K562 (cell line): ENCODE measurements around the gene TNFAIP6. TPM values are rescaled to one million over a fixed set of nuclear protein-coding genes. Genes with fewer than 3 reads are reported as not detected.

Experiments
- ELF1 ChIP-seq: fragments of 200-800 bp; sonication (Bioruptor generic); IDR thresholded peaks from 2 replicates; pipeline ENCODE4 v1.6.1; 2016; ENCODE audit warnings: missing genetic modification characterization, missing compliant biosample characterization
- ETS2 ChIP-seq: IDR thresholded peaks from 2 replicates; pipeline ENCODE4 v1.6.1; 2016; ENCODE audit warnings: borderline replicate concordance, missing genetic modification characterization, mild to moderate bottlenecking, moderate library complexity, missing compliant biosample characterization; ENCODE audit not compliant: poor library complexity, severe bottlenecking
- MBD2 ChIP-seq: sonication (generic); IDR thresholded peaks from 2 replicates; pipeline ENCODE4 v1.6.1; 2016; ENCODE audit warnings: low read depth, borderline replicate concordance
- NFATC3 ChIP-seq: fragments of 450-650 bp; IDR thresholded peaks from 2 replicates; pipeline ENCODE4 v1.6.1; 2017; ENCODE audit warnings: mild to moderate bottlenecking
- PTTG1 ChIP-seq: fragments of 450-650 bp; IDR thresholded peaks from 2 replicates; pipeline ENCODE4 v1.6.1; 2016; ENCODE audit warnings: low read depth, mild to moderate bottlenecking, missing genetic modification characterization, missing compliant biosample characterization
- RUNX1 ChIP-seq: sonication (generic); IDR thresholded peaks from 2 replicates; pipeline ENCODE4 v1.6.1; 2016; ENCODE audit warnings: antibody characterized with exemption, low read depth
- ZNF124 ChIP-seq: sonication (generic); formaldehyde crosslinking; IDR thresholded peaks from 2 replicates; pipeline ENCODE4 v1.8.1; 2022; ENCODE audit warnings: missing genetic modification reagents
- ZNF764 ChIP-seq: fragments of 250-450 bp; sonication (Bioruptor Pico); IDR thresholded peaks from 2 replicates; pipeline ENCODE4 v1.4.0; 2020; ENCODE audit warnings: low read depth, mild to moderate bottlenecking, moderate library complexity
- polyA plus RNA-seq, 8 experiments: library from polyadenylated mRNA; depleted of rRNA in 4 of 8; stranded (reverse) in 5 of 8; unstranded in 3 of 8; fragments of >200 nt; fragmentation: Nextera tagmentation in 2 of 8; fragmentation: Illumina TruSeq in 1 of 8; extraction: Ambion mirVana in 2 of 8; extraction: Trizol in 1 of 8; gene quantifications; 2 replicates each; pipeline versions ENCODE4 v1.2.1 to v1.2.3, GENCODE V29; 2011 to 2014; ENCODE audit warnings: inconsistent platforms in 1 of 8, missing spikeins in 1 of 8
- total RNA-seq, 7 experiments: library from RNA; depleted of rRNA in 6 of 7; stranded (reverse); fragments of >200 nt in 6 of 7; fragmentation: Illumina TruSeq in 2 of 7; extraction: Trizol in 2 of 7; gene quantifications; 2 replicates each; pipeline versions ENCODE4 v1.2.1 to v1.2.3, GENCODE V29; 2011 to 2021; ENCODE audit warnings: low replicate concordance in 1 of 7
- TF ChIP-seq, protein P1 (sequence below): fragments of 450-650 bp; IDR thresholded peaks from 2 replicates; pipeline ENCODE4 v1.6.1; 2016; ENCODE audit warnings: low read depth
- TF ChIP-seq, protein P2 (sequence below): fragments of 150-350 bp; IDR thresholded peaks from 2 replicates; pipeline ENCODE4 v1.6.1; 2014; ENCODE audit warnings: low read depth, mild to moderate bottlenecking, low read length, borderline replicate concordance
- TF ChIP-seq, protein P3 (sequence below): fragments of 450-650 bp; IDR thresholded peaks from 2 replicates; pipeline ENCODE4 v1.6.1; 2016
- TF ChIP-seq, protein P4 (sequence below), 3 experiments: IDR thresholded peaks in 2 of 3; conservative IDR thresholded peaks in 1 of 3; 2 replicates each; pipeline ENCODE4 v1.5.1; 2011 to 2012; ENCODE audit warnings: low read length in 3 of 3, mild to moderate bottlenecking in 3 of 3, control low read depth in 2 of 3, improper control_type of control experiment in 1 of 3, inconsistent platforms in 1 of 3, low read depth in 1 of 3, mixed read lengths in 1 of 3, moderate library complexity in 1 of 3; ENCODE audit not compliant: insufficient read depth in 2 of 3

The TNFAIP6 gene
- total and polyA plus RNA-seq, 9 of the 15 experiments (the other 6 are each of a cell fraction or from before 2014, with no cell fraction given): 0.07 to 0.28 (median 0.08) TPM; not detected in 6

DNA sequence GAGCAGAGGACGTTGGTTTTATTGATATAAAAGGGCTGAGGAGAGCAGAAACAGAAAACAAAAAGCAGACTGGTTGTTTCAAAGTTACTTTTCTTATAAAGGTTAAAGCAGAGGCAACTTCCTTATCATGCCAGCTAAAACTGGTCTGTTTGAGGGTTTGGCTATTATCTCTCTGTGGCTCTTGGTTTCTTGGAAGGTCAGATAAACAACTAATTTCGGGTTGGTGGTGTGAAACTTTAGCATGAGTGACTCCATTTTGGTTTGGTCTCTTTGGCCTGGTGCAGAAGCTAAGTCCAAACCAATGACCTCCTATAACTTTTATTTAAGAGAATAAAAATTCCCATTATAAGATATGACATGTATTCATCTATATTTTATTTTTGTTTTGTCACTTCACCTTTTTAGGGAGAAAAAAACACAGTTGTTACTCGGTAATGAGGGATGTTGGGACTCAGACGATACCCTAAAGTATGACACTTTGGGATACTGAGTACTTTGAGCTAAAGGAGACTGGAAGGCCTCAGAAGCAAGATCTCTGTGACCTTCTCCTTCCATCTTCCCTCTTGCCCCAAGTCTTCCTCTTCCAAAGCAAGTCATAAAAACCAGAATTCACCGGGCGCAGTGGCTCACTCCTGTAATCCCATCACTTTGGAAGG lies 23.3 kb downstream of the TNFAIP6 start (continued):
- TF ChIP-seq, protein P1, sequence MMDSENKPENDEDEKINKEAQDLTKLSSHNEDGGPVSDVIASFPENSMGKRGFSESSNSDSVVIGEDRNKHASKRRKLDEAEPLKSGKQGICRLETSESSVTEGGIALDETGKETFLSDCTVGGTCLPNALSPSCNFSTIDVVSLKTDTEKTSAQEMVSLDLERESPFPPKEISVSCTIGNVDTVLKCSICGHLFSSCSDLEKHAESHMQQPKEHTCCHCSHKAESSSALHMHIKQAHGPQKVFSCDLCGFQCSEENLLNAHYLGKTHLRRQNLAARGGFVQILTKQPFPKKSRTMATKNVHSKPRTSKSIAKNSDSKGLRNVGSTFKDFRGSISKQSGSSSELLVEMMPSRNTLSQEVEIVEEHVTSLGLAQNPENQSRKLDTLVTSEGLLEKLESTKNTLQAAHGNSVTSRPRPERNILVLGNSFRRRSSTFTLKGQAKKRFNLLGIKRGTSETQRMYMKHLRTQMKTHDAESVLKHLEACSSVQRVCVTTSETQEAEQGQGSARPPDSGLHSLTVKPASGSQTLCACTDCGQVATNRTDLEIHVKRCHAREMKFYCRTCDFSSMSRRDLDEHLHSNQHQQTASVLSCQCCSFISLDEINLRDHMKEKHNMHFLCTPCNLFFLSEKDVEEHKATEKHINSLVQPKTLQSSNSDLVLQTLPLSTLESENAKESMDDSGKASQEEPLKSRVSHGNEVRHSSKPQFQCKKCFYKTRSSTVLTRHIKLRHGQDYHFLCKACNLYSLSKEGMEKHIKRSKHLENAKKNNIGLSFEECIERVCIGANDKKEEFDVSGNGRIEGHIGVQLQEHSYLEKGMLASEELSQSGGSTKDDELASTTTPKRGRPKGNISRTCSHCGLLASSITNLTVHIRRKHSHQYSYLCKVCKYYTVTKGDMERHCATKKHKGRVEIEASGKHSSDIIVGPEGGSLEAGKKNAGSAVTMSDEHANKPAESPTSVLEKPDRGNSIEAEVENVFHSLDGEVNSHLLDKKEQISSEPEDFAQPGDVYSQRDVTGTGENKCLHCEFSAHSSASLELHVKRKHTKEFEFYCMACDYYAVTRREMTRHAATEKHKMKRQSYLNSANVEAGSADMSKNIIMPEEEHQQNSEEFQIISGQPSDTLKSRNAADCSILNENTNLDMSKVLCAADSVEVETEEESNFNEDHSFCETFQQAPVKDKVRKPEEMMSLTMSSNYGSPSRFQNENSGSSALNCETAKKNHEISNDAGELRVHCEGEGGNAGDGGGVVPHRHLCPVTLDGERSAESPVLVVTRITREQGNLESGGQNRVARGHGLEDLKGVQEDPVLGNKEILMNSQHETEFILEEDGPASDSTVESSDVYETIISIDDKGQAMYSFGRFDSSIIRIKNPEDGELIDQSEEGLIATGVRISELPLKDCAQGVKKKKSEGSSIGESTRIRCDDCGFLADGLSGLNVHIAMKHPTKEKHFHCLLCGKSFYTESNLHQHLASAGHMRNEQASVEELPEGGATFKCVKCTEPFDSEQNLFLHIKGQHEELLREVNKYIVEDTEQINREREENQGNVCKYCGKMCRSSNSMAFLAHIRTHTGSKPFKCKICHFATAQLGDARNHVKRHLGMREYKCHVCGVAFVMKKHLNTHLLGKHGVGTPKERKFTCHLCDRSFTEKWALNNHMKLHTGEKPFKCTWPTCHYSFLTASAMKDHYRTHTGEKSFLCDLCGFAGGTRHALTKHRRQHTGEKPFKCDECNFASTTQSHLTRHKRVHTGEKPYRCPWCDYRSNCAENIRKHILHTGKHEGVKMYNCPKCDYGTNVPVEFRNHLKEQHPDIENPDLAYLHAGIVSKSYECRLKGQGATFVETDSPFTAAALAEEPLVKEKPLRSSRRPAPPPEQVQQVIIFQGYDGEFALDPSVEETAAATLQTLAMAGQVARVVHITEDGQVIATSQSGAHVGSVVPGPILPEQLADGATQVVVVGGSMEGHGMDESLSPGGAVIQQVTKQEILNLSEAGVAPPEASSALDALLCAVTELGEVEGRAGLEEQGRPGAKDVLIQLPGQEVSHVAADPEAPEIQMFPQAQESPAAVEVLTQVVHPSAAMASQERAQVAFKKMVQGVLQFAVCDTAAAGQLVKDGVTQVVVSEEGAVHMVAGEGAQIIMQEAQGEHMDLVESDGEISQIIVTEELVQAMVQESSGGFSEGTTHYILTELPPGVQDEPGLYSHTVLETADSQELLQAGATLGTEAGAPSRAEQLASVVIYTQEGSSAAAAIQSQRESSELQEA: no peak
- TF ChIP-seq ZNF124 (CRISPR knock-in tag): no peak
- TF ChIP-seq, protein P2, sequence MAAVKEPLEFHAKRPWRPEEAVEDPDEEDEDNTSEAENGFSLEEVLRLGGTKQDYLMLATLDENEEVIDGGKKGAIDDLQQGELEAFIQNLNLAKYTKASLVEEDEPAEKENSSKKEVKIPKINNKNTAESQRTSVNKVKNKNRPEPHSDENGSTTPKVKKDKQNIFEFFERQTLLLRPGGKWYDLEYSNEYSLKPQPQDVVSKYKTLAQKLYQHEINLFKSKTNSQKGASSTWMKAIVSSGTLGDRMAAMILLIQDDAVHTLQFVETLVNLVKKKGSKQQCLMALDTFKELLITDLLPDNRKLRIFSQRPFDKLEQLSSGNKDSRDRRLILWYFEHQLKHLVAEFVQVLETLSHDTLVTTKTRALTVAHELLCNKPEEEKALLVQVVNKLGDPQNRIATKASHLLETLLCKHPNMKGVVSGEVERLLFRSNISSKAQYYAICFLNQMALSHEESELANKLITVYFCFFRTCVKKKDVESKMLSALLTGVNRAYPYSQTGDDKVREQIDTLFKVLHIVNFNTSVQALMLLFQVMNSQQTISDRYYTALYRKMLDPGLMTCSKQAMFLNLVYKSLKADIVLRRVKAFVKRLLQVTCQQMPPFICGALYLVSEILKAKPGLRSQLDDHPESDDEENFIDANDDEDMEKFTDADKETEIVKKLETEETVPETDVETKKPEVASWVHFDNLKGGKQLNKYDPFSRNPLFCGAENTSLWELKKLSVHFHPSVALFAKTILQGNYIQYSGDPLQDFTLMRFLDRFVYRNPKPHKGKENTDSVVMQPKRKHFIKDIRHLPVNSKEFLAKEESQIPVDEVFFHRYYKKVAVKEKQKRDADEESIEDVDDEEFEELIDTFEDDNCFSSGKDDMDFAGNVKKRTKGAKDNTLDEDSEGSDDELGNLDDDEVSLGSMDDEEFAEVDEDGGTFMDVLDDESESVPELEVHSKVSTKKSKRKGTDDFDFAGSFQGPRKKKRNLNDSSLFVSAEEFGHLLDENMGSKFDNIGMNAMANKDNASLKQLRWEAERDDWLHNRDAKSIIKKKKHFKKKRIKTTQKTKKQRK: no peak
- peak; percentile 64 for TF ChIP-seq ETS2 (tag)
- TF ChIP-seq ELF1: peak; percentile 49; the same call in 1 of the 2 replicates
- TF ChIP-seq, protein P3, sequence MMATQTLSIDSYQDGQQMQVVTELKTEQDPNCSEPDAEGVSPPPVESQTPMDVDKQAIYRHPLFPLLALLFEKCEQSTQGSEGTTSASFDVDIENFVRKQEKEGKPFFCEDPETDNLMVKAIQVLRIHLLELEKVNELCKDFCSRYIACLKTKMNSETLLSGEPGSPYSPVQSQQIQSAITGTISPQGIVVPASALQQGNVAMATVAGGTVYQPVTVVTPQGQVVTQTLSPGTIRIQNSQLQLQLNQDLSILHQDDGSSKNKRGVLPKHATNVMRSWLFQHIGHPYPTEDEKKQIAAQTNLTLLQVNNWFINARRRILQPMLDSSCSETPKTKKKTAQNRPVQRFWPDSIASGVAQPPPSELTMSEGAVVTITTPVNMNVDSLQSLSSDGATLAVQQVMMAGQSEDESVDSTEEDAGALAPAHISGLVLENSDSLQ: no peak
- no peak for TF ChIP-seq MBD2
- peak; percentile 98 for TF ChIP-seq PTTG1 (tag)
- no peak for TF ChIP-seq RUNX1
- TF ChIP-seq, protein P4, sequence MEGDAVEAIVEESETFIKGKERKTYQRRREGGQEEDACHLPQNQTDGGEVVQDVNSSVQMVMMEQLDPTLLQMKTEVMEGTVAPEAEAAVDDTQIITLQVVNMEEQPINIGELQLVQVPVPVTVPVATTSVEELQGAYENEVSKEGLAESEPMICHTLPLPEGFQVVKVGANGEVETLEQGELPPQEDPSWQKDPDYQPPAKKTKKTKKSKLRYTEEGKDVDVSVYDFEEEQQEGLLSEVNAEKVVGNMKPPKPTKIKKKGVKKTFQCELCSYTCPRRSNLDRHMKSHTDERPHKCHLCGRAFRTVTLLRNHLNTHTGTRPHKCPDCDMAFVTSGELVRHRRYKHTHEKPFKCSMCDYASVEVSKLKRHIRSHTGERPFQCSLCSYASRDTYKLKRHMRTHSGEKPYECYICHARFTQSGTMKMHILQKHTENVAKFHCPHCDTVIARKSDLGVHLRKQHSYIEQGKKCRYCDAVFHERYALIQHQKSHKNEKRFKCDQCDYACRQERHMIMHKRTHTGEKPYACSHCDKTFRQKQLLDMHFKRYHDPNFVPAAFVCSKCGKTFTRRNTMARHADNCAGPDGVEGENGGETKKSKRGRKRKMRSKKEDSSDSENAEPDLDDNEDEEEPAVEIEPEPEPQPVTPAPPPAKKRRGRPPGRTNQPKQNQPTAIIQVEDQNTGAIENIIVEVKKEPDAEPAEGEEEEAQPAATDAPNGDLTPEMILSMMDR (IDR thresholded peaks at IDR 0.05 in 2 of 3, conservative IDR thresholded peaks at IDR 0.05 in 1 of 3; ENCODE audit: insufficient read depth in 2 of 3, low read depth in 1 of 3, low read length in 3 of 3): no peak
- TF ChIP-seq NFATC3: no peak
- TF ChIP-seq ZNF764 (CRISPR knock-in tag): peak; percentile 53; the same call in 1 of the 2 replicates
